ENCODE measurements around the gene RGS2.

RGS2 gene

DNA sequence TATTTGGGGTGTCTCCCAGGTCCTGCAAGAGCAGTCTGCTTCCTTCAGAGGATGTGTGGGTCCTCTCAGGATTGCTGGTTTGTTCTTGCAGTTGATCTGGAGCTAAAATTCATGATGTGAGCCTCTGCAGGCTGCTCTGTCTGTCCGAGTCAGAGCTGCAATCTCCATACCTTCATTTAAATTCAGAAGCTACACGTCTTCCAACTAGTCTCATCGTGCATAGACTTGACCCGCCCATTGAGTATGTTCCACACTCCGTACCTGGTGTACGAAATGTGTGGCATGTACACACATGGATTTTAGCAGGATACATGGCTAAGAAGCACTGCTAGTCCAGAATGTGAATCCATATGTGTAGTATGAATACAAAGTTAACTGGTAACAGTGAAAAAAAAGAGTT is 25.0 kb upstream of the RGS2 start:
- no peak for TF ChIP-seq CTCF (IDR thresholded peaks at IDR 0.05)
- TF ChIP-seq ZFX (IDR thresholded peaks at IDR 0.05; ENCODE audit: borderline replicate concordance), result no peak
- H3K27ac ChIP-seq, result no peak overlapping the region

DNA sequence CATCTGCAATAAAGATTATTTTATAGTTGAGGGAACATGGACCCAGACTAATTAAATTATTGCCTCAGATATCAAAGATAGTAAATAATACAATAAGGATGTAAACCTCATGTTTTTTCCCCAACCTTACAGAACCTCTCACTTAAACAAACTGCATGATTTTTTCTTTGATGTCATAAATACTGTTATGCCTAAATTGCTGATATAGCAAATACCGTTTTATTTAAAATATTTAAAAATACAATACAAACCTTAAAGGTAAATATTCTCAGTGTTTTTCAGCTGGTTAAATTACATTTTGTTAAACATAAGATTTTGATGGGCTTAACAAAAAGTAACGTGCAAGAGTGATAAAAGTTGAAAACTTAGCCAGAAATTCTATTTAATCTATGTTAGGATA is 24.4 kb upstream of the RGS2 start:
- TF ChIP-seq CTCF (IDR thresholded peaks at IDR 0.05) (no peak), ZFX (IDR thresholded peaks at IDR 0.05; ENCODE audit: borderline replicate concordance) (no peak)
- H3K27ac ChIP-seq, result no peak overlapping the region

GRCh38 chr1:192786576-192786975 is 22.3 kb upstream of the RGS2 start:
- no peak overlapping the region for H3K27ac ChIP-seq
- TF ChIP-seq CTCF (IDR thresholded peaks at IDR 0.05) (no peak), ZFX (IDR thresholded peaks at IDR 0.05; ENCODE audit: borderline replicate concordance) (no peak)

GRCh38 chr1:192787914-192788585 is 20.8 kb upstream of the RGS2 start:
- H3K27ac ChIP-seq, result no peak overlapping the region
- no peak for TF ChIP-seq ZFX (IDR thresholded peaks at IDR 0.05; ENCODE audit: borderline replicate concordance)
- TF ChIP-seq CTCF (IDR thresholded peaks at IDR 0.05), result no peak

DNA sequence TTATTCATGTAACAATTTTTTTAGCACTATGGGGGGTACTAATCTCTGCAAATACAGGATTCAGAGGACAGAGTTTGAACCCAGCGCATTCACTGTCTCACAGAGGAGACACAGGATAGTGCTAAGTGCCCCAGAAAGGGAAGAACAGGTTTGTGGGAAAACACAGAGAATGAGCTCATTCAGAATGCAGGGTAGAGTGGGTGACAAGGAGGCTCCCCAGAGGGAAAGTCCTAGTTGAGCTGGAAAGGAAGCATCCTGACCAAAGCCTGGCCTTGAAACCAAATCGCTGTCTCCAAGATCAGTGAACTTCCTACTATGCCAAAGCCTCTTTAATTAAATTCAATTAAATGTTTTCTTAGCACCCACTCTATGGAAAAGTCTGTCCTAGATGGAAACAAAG is 19.0 kb upstream of the RGS2 start:
- TF ChIP-seq CTCF (IDR thresholded peaks at IDR 0.05) (no peak), ZFX (IDR thresholded peaks at IDR 0.05; ENCODE audit: borderline replicate concordance) (no peak)
- no peak overlapping the region for H3K27ac ChIP-seq

GRCh38 chr1:192792628-192793027 is 16.2 kb upstream of the RGS2 start:
- no peak for TF ChIP-seq CTCF (IDR thresholded peaks at IDR 0.05)
- TF ChIP-seq ZFX (IDR thresholded peaks at IDR 0.05; ENCODE audit: borderline replicate concordance), result no peak
- H3K27ac ChIP-seq, result no peak overlapping the region

DNA sequence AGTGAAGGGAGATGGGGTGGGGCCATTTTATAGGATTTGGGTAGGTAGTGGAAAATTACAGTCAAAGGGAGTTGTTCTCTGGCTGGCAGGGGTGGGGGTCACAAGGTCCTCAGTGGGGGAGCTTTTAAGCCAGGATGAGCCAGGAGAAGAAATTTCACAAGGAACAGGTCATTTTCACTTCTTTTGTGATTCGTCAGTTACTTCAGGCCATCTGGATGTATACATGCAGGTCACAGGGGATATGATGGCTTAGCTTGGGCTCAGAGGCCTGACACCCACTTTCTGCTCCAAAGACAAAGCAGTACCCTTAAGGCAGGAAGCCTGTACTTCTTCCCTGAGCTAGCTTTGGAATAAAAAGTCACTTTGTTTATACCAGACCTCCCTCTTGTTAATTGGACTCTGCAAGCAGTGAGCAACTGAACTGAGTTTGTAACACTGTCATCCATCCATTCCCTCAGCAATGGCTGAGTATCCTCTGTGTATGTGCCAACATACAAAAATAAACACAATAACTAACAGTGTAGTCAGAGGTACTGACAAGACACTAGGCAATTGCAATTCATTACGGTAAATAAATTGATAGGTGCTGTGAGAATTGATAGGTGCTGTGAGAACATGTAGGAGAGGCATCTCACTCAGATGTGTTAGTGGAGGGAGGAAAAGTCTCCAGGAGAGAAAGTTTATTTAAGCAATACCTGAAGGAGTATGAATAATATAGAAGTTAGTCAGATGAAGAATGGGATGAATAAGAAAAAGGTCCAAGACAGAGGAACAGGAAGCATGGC is 14.7 kb upstream of the RGS2 start:
- TF ChIP-seq ZFX (IDR thresholded peaks at IDR 0.05; ENCODE audit: borderline replicate concordance) (no peak), CTCF (IDR thresholded peaks at IDR 0.05) (no peak)

More for the DNA sequence above, 14.7 kb upstream of the RGS2 start:
- H3K27ac ChIP-seq, result no peak overlapping the region

Measured in 22Rv1 (cell line).